SH-SY5Y (cell line): ENCODE data around the gene GUCY1A2.

Experiments used
- GATA2 ChIP-seq: IDR thresholded peaks from 2 replicates; pipeline ENCODE4 v1.6.1; 2011; ENCODE audit warnings: mild to moderate bottlenecking, low read depth, low read length
- GATA3 ChIP-seq: IDR thresholded peaks from 2 replicates; pipeline ENCODE4 v1.6.1; 2011; ENCODE audit warnings: low read depth, mild to moderate bottlenecking, low read length, moderate library complexity

DNA sequence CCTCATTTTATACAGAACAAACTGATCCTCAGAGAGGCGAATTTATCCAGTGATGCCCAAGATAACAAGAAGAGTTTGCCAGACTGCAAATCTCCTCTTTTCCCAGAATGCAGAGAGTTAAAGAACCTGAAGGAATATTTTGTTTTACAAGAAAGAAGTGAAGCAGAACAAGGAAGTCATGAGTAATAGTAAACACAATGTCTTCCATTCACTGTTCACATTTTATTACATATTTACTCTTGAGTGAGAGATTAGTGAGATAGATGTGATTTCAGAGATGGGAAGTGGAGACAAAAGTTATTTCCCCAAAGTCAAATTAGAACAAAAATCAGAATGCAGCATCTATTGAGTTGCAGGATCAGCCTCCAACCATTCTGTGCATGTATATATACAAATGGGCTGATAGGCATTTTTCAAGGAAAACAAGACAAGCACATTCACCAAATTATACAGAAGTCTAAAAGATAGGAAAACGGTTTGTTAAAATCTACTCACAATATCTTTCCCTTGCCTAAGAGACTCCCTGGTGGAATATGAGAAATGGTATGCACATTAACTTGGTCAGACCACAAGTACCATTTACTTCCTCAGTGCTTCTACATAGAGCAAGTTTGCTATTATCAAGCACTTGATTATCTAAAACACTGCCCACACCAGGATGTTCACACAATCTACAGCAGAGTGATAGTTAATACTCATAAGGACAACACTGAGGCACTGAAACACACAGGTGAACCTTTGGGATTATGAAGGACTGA, 12.0 kb downstream of the GUCY1A2 start:
- TF ChIP-seq GATA2: no peak
- no peak for TF ChIP-seq GATA3
